Endodermal cell (in vitro differentiated cells): Measurements from ENCODE around the gene VPS35L. TPM values are rescaled to one million over a fixed set of nuclear protein-coding genes. Genes with fewer than 3 reads are reported as not detected.

Source experiments
- DNase-seq: peaks from one replicate; pipeline ENCODE4 v3.0.0-alpha.2; 2017
- H3K27ac ChIP-seq: 2 replicates; pipeline ENCODE4 v1.5.1; 2013; ENCODE audit warnings: mild to moderate bottlenecking, low read depth, low read length, moderate library complexity
- H3K27me3 ChIP-seq: 2 replicates; pipeline ENCODE4 v1.6.1; 2013; ENCODE audit warnings: mild to moderate bottlenecking, low read length, moderate library complexity; ENCODE audit not compliant: insufficient read depth, control insufficient read depth, poor library complexity, severe bottlenecking
- H3K36me3 ChIP-seq: 2 replicates; pipeline ENCODE4 v1.7.0; 2013; ENCODE audit warnings: mild to moderate bottlenecking, low read length, moderate library complexity; ENCODE audit not compliant: control insufficient read depth, insufficient read depth
- H3K4me1 ChIP-seq: one replicate; pipeline ENCODE4 v1.7.0; 2013; ENCODE audit warnings: low read length; ENCODE audit not compliant: control insufficient read depth, insufficient read depth
- H3K4me3 ChIP-seq: 2 replicates; pipeline ENCODE4 v1.5.1; 2013; ENCODE audit warnings: mild to moderate bottlenecking, low read length, moderate library complexity
- H3K9ac ChIP-seq: 2 replicates; pipeline ENCODE4 v1.6.1; 2013; ENCODE audit warnings: mild to moderate bottlenecking, low read length, moderate library complexity; ENCODE audit not compliant: poor library complexity, severe bottlenecking; ENCODE audit errors: extremely low read depth
- H3K9me3 ChIP-seq: 2 replicates; pipeline ENCODE4 v1.6.1; 2013; ENCODE audit warnings: mild to moderate bottlenecking, low read length, moderate library complexity; ENCODE audit not compliant: control insufficient read depth
- H3K27ac Mint-ChIP-seq: 2 replicates; pipeline ENCODE4 v1.8.0; 2020; ENCODE audit warnings: mixed read lengths
- H3K27me3 Mint-ChIP-seq: 2 replicates; pipeline ENCODE4 v1.8.0; 2021; ENCODE audit warnings: mild to moderate bottlenecking, mixed read lengths; ENCODE audit not compliant: insufficient read depth
- H3K36me3 Mint-ChIP-seq: 2 replicates; pipeline ENCODE4 v1.8.0; 2020; ENCODE audit warnings: low read depth, mixed read lengths
- H3K4me1 Mint-ChIP-seq: 2 replicates; pipeline ENCODE4 v1.8.0; 2020; ENCODE audit warnings: mixed read lengths
- H3K4me3 Mint-ChIP-seq: 2 replicates; pipeline ENCODE4 v1.8.0; 2020; ENCODE audit warnings: mild to moderate bottlenecking, moderate library complexity, mixed read lengths
- H3K9me3 Mint-ChIP-seq: 2 replicates; pipeline ENCODE4 v1.8.0; 2020; ENCODE audit warnings: mild to moderate bottlenecking, mixed read lengths
- WGBS, 2 experiments: methylation state at CpG; one replicate each; pipeline versions ENCODE4 v1.1.5 to v1.1.7; 2013; ENCODE audit warnings: missing lambda C conversion rate in 2 of 2, mixed read lengths in 1 of 2; ENCODE audit not compliant: insufficient coverage in 1 of 2, insufficient read length in 1 of 2; 5-methylcytosine and 5-hydroxymethylcytosine counted together
- total RNA-seq, 2 donors: library from RNA; stranded (reverse); fragmentation: NEBNext Ultra II Directional in 1 of 2; extraction: Animal tissue kit (Norgen Biotek cat#: 25700) in 1 of 2; gene quantifications; 2 replicates in 1 of 2; 3 replicates in 1 of 2; pipeline ENCODE4 v1.2.1, GENCODE V29; 2021
- TF ChIP-seq, protein P1 (sequence below): fragments of 200-600 bp; sonication (generic); conservative IDR thresholded peaks from 2 replicates; pipeline ENCODE4 v1.5.0; 2021; ENCODE audit warnings: antibody characterized with exemption, mild to moderate bottlenecking

The VPS35L gene
- total RNA-seq, 2 donors from 2014 or later, result 61.5 to 82.0 TPM

DNA sequence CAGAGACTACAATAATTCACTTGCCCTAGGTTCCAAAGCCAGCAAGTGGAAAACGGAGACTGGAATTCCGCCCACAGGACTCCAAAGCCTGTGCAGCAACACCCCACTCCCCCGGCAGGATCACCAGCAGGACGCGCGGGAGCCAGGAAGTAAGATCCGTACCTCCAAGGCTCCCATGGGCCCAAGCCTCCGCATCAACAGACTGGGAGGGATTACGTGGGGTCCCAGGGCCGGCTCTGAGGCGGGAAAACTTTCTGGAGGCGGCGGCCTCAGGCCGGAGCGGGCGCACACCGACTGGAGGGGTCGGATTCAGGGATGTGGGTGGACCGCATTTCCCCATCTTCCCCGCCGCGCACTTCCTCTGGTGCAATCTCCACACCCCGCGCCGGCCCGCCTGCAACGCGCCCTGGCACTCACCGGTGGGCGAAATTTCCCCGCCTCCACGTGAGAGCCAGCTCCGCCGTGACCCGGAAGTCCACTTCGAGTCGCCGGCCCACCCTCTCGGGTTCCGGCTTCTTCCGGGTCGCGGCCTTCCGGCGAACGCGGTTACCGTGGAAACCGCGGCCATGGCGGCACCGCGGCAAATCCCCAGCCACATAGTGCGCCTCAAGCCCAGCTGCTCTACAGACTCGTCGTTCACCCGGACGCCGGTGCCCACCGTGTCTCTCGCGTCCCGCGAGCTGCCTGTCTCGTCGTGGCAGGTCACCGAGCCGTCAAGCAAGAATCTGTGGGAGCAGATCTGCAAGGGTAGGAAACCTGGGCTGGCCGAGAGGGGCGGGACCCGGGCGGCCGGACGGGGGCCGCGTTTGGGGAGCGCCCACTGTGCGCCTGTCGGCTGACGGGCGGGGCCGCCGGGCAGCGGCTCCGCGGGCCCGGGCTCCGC, 162.5 kb downstream of the VPS35L start, which contains the start of the genes IQCK and KNOP1:
Gene IQCK, plus strand, starts transcription at position 531 of the 883 bp plus-strand sequence. Its CDS starts 36 bp downstream, at position 567.
Gene KNOP1, minus strand, starts transcription at position 487 of the 883 bp plus-strand sequence. CDS start 3,192 bp downstream, outside the sequence.
- H3K4me3 ChIP-seq, result peak within 1 kb of the TSS; percentile 99
- peak within 1 kb of the TSS; percentile 91 for H3K27ac ChIP-seq
- 0 to 1% methylated on average over 54 to 88 of the region's 88 CpGs for WGBS, 2 experiments
- Mint-ChIP-seq H3K36me3 (peaks cover 23% of the 10 kb centered on the region), H3K27ac (peak within 1 kb of the TSS; percentile 97), H3K4me3 (peak within 1 kb of the TSS; percentile 96), H3K9me3 (no peaks in the 10 kb centered on the region), H3K4me1 (peaks cover 39% of the 10 kb centered on the region), H3K27me3 (no peaks in the 10 kb centered on the region)
- peaks cover 3% of the 10 kb centered on the region for H3K4me1 ChIP-seq
- no peaks in the 10 kb centered on the region for H3K27me3 ChIP-seq
- H3K9me3 ChIP-seq, result no peaks in the 10 kb centered on the region
- peaks cover 27% of the 10 kb centered on the region for H3K36me3 ChIP-seq
- peak; percentile 95 for DNase-seq
- peak within 1 kb of the TSS; percentile 96 for H3K9ac ChIP-seq
- TF ChIP-seq, protein P1, sequence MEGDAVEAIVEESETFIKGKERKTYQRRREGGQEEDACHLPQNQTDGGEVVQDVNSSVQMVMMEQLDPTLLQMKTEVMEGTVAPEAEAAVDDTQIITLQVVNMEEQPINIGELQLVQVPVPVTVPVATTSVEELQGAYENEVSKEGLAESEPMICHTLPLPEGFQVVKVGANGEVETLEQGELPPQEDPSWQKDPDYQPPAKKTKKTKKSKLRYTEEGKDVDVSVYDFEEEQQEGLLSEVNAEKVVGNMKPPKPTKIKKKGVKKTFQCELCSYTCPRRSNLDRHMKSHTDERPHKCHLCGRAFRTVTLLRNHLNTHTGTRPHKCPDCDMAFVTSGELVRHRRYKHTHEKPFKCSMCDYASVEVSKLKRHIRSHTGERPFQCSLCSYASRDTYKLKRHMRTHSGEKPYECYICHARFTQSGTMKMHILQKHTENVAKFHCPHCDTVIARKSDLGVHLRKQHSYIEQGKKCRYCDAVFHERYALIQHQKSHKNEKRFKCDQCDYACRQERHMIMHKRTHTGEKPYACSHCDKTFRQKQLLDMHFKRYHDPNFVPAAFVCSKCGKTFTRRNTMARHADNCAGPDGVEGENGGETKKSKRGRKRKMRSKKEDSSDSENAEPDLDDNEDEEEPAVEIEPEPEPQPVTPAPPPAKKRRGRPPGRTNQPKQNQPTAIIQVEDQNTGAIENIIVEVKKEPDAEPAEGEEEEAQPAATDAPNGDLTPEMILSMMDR, result no peak

GRCh38 chr16:19718624-19718965, 163.1 kb downstream of the VPS35L start:
- no peaks in the 10 kb centered on the region for H3K9me3 Mint-ChIP-seq
- TF ChIP-seq, protein P1, result no peak
- peaks cover 18% of the 10 kb centered on the region for H3K36me3 Mint-ChIP-seq
- H3K9me3 ChIP-seq, result no peaks in the 10 kb centered on the region
- no peaks in the 10 kb centered on the region for H3K27me3 ChIP-seq
- H3K36me3 ChIP-seq, result peaks cover 22% of the 10 kb centered on the region
- peaks cover 3% of the 10 kb centered on the region for H3K4me1 ChIP-seq
- H3K27ac ChIP-seq, result peak overlapping the region; percentile 71
- H3K4me3 ChIP-seq, result peak overlapping the region; percentile 99
- H3K4me1 Mint-ChIP-seq, result peaks cover 45% of the 10 kb centered on the region
- 1 to 2% methylated on average over 18 to 21 of the region's 21 CpGs for WGBS, 2 experiments
- DNase-seq, result no peak
- no peaks in the 10 kb centered on the region for H3K27me3 Mint-ChIP-seq
- peak overlapping the region; percentile 96 for H3K4me3 Mint-ChIP-seq
- H3K9ac ChIP-seq, result peak overlapping the region; percentile 96
- H3K27ac Mint-ChIP-seq, result no peak overlapping the region

DNA sequence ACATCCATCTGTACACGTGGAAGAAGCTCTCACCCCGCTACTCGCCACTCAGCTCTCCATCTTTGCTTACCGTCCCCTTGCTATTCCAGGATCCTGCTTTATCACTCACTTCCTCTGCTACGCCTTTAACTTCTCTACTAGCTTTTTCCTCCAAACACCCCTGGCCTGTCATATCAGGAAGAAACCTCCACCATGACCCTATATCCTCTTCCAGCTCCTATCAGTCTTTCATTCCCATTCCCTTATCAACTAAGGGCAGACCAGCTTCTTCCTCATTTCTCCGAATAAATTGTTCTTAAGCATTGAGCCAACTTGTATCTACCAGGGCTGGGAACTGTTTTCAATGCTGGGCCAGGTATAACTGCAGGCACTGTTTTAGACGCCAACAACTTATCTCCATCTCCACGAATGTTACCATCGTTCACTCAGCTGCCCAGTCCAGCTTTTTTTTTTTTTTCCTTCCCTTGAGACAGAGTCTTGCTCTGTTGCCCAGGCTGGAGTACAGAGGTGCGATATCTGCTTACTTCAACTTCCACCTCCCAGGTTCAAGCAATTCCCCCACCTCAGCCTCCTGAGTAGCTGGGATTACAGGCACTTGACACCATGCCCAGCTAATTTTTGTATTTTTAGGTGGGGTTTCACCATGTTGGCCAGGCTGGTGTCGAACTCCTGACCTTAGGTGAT, 166.9 kb downstream of the VPS35L start:
- no peak overlapping the region for H3K4me3 Mint-ChIP-seq
- 84 to 90% methylated on average over 10 to 11 of the region's 11 CpGs for WGBS, 2 experiments

More for the DNA sequence above, 166.9 kb downstream of the VPS35L start:
- no peak overlapping the region for H3K27ac ChIP-seq
- TF ChIP-seq, protein P1, result no peak
- peaks cover 3% of the 10 kb centered on the region for H3K4me1 ChIP-seq
- peaks cover 38% of the 10 kb centered on the region for H3K4me1 Mint-ChIP-seq
- H3K36me3 ChIP-seq, result no peaks in the 10 kb centered on the region
- H3K4me3 ChIP-seq, result no peak overlapping the region
- DNase-seq, result no peak
- H3K9me3 Mint-ChIP-seq, result peaks cover 1% of the 10 kb centered on the region
- H3K36me3 Mint-ChIP-seq, result peaks cover 6% of the 10 kb centered on the region
- no peaks in the 10 kb centered on the region for H3K27me3 ChIP-seq
- no peaks in the 10 kb centered on the region for H3K27me3 Mint-ChIP-seq
- H3K9ac ChIP-seq, result no peak overlapping the region
- H3K9me3 ChIP-seq, result no peaks in the 10 kb centered on the region
- peak overlapping the region; percentile 17 for H3K27ac Mint-ChIP-seq
